Mucosa of descending colon (tissue), 3 donors: Measurements from ENCODE around the gene FAM204A. TPM values are rescaled to one million over a fixed set of nuclear protein-coding genes. Genes with fewer than 3 reads are reported as not detected.

ENCODE experiments used
- ATAC-seq: fragments of 200-7000 bp; cut with Tn5 transposase; one replicate; pipeline ENCODE4 v1.9.1; 2020; ENCODE audit warnings: mild to moderate bottlenecking, moderate library complexity
- DNase-seq, 3 donors: peaks; one replicate each; pipeline ENCODE4 v3.0.0-alpha.2; 2020
- H3K36me3 ChIP-seq: fragments of 200-600 bp; one replicate; pipeline ENCODE4 v1.8.0; 2021; ENCODE audit warnings: low read depth, mild to moderate bottlenecking
- H3K4me1 ChIP-seq: fragments of 200-600 bp; one replicate; pipeline ENCODE4 v1.8.0; 2021; ENCODE audit warnings: low read depth, mild to moderate bottlenecking
- H3K4me3 ChIP-seq: fragments of 200-600 bp; one replicate; pipeline ENCODE4 v1.8.0; 2021; ENCODE audit warnings: mild to moderate bottlenecking
- H3K9me3 ChIP-seq: fragments of 200-600 bp; one replicate; pipeline ENCODE4 v1.8.0; 2021; ENCODE audit warnings: mild to moderate bottlenecking
- intact Hi-C, 2 donors: fragments of 100-400 bp; cut with DNase I in 1 of 2; cut with micrococcal nuclease in 1 of 2; formaldehyde crosslinking; loops; one replicate each; pipeline versions ENCODE4 v1.11.0 to v1.11.1; 2022; cut with DNase I, micrococcal nuclease
- total RNA-seq, 3 donors: library from RNA; stranded (reverse); fragmentation: NEBNext Ultra II Directional in 2 of 3; extraction: Animal tissue kit (Norgen Biotek cat#: 25700) in 2 of 3; gene quantifications; one replicate each; pipeline versions ENCODE4 v1.2.1 to v1.2.4, GENCODE V29; 2021 to 2023
- TF ChIP-seq, protein P1 (sequence below): fragments of 200-600 bp; IDR thresholded peaks from one replicate; pipeline ENCODE4 v1.8.0; 2022; ENCODE audit warnings: antibody characterized with exemption, mild to moderate bottlenecking
- donor health status: DM: no; HTN: no; CAD: no; lungs with moderate emphysema.
- donor health status: DM: no; HTN: no; CAD: no.
- donor health status: DM: no; HTN: yes; CAD: no.

Gene FAM204A
- total RNA-seq, 3 donors from 2014 or later: 45.2 to 79.8 (median 51.1) TPM

DNA sequence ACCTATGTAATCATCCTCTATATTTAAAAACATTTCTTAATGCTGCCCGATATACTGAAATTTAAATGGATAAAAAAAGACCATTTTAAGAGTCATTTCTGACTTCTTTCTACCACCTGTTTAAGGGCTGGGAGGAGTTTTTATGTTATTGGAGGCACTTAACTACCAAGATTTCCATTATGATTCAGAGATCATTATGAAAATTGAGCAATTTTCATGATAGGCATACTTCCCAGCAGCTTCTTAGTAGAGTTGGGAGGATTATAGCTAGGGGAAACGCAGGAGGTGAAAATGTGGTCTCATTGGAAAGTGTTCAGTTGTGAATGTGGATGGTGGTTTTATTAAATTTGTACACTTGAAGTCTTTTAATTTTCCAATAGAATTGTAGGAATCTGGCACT is 28.4 kb upstream of the FAM204A start:
- H3K4me3 ChIP-seq: no peak overlapping the region
- H3K9me3 ChIP-seq: peaks cover 3% of the 10 kb centered on the region
- TF ChIP-seq, protein P1, sequence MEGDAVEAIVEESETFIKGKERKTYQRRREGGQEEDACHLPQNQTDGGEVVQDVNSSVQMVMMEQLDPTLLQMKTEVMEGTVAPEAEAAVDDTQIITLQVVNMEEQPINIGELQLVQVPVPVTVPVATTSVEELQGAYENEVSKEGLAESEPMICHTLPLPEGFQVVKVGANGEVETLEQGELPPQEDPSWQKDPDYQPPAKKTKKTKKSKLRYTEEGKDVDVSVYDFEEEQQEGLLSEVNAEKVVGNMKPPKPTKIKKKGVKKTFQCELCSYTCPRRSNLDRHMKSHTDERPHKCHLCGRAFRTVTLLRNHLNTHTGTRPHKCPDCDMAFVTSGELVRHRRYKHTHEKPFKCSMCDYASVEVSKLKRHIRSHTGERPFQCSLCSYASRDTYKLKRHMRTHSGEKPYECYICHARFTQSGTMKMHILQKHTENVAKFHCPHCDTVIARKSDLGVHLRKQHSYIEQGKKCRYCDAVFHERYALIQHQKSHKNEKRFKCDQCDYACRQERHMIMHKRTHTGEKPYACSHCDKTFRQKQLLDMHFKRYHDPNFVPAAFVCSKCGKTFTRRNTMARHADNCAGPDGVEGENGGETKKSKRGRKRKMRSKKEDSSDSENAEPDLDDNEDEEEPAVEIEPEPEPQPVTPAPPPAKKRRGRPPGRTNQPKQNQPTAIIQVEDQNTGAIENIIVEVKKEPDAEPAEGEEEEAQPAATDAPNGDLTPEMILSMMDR: no peak
- DNase-seq (no peak), ATAC-seq (no peak)
- intact Hi-C loops: no loop called here
- H3K36me3 ChIP-seq: no peaks in the 10 kb centered on the region
- H3K4me1 ChIP-seq: no peaks in the 10 kb centered on the region

DNA sequence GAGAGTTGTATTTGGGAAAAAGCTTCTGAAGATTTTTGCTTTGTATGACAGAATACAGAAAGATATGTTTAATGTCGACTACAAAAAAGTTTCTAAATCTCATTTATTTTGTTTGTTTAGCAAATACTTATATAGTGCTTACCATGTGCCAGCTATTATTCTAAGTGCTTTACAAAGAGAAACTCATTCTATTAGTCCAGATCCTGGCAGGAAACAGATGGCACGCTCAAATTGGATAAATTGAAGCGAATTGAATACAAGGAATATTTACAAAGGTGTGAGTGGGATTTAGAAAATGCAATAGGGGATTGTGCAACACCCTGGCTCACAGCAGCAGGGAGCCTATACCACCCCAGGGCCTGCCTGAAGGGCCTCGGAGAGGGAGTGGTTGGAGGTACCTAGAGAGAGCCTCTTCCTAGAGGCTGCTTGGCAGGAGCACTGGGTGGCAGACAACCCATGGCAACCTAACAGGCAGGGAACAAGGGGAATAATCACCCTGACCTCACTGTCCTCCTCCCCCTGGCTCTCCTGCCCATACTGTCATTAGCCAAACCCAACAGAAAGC is 27.6 kb upstream of the FAM204A start:
- DNase-seq (no peak), ATAC-seq (no peak)
- H3K9me3 ChIP-seq: peaks cover 3% of the 10 kb centered on the region
- TF ChIP-seq, protein P1: no peak
- intact Hi-C loops: no loop called here
- no peak overlapping the region for H3K4me3 ChIP-seq
- H3K4me1 ChIP-seq: no peaks in the 10 kb centered on the region
- H3K36me3 ChIP-seq: no peaks in the 10 kb centered on the region

DNA sequence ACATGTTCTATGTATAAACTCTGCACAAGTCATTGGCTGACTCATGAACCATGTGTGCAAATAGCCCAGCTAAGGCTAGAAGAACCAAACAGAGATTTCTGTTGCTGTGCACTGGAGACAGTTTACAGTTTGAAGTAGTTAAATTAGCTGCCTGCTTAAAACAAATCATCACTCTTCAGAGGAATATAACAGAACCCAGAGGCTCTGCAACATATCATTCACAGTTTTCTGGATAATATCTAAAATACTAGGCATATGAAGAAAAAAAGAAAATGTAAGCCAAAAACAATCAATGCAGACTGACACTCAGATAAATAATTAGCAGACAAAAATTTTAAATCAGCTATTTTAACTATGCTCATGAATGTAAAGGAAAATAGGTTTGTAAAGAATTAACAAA is 23.6 kb upstream of the FAM204A start:
- DNase-seq (no peak), ATAC-seq (no peak)
- H3K36me3 ChIP-seq: no peaks in the 10 kb centered on the region
- H3K4me1 ChIP-seq: no peaks in the 10 kb centered on the region
- intact Hi-C loops: no loop called here
- peaks cover 3% of the 10 kb centered on the region for H3K9me3 ChIP-seq
- H3K4me3 ChIP-seq: no peak overlapping the region
- TF ChIP-seq, protein P1: no peak

DNA sequence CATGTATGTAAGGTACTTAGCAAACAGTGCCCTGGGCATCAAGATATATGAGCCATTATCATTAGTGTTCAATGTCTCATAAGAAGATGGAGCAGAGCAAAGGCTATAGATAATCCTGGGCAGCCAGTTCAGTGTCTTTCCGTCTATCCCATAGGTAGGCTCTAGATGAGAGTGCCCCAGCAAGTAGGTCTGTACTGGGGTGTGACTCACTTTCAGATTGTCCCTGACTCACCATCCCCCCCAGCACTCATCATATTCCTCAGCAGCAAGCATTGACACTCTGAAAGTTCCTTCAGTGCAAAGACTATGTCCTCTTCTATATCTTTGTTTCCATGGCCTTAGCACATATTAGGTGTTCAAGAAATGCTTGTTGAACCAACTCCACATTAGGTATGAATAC is 20.0 kb upstream of the FAM204A start:
- intact Hi-C loops: no loop called here
- Histone ChIP-seq H3K9me3 (peaks cover 3% of the 10 kb centered on the region), H3K4me3 (no peak overlapping the region), H3K4me1 (no peaks in the 10 kb centered on the region), H3K36me3 (no peaks in the 10 kb centered on the region)
- no peak for DNase-seq
- no peak for ATAC-seq
- TF ChIP-seq, protein P1: no peak

DNA sequence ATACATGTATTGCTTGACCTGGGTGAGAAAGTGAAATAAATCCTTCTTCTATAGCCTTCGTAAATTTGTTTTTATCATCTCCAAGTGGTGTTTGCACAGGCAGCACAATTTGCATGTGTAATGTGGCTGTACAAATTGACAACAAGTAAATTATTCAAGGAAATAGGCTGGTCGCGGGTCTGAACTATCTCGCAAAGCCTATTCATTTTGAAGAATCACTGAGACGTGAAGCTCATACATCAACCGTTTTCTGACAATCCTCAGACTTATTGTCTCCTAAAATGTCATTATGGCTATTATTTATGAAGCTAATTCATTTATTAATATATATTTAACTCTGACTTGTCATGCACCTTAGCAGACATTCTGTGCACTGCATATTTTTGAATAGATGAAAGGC is 16.2 kb upstream of the FAM204A start:
- intact Hi-C loops: no loop called here

More for the DNA sequence above, 16.2 kb upstream of the FAM204A start:
- H3K4me3 ChIP-seq: no peak overlapping the region
- DNase-seq: no peak
- TF ChIP-seq, protein P1: no peak
- no peaks in the 10 kb centered on the region for H3K36me3 ChIP-seq
- H3K4me1 ChIP-seq: no peaks in the 10 kb centered on the region
- ATAC-seq: no peak
- H3K9me3 ChIP-seq: no peaks in the 10 kb centered on the region
